GM10847 (cell line): Measurements from ENCODE around the gene TECPR2.

Experiments used
- POLR2A ChIP-seq: IDR thresholded peaks from 2 replicates; pipeline ENCODE4 v1.6.1; 2011; ENCODE audit not compliant: insufficient read length; ENCODE audit errors: extremely low read depth

Gene TECPR2

GRCh38 chr14:102451064-102451352 lies 88.3 kb downstream of the TECPR2 start:
- TF ChIP-seq POLR2A: no peak

GRCh38 chr14:102452302-102452701 lies 89.6 kb downstream of the TECPR2 start:
- no peak for TF ChIP-seq POLR2A

- no peak for TF ChIP-seq POLR2A
Measured at GRCh38 chr14:102454711-102455110, 92.0 kb downstream of the TECPR2 start.

DNA sequence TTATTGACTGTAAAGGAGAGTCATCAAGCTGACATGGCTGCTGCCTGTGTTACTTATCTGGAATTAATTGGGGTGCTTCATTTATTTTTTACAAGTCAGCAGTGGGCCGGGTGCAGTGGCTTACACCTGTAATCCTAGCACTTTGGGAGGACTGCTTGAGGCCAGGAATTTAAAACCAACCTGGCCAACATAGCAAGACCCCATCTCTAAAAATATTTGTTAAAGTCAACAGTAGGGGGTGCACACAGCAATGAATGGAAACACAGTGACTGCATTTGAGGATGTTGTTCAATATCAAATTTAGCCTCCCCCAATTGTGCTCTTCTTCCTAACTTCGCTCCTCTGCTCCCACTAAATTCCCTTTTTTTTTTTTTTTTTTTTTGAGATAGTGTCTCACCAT lies 94.8 kb downstream of the TECPR2 start:
- no peak for TF ChIP-seq POLR2A

GRCh38 chr14:102461490-102462338 lies 99.0 kb downstream of the TECPR2 start:
- no peak for TF ChIP-seq POLR2A

GRCh38 chr14:102462391-102462790 lies 99.7 kb downstream of the TECPR2 start:
- TF ChIP-seq POLR2A: no peak

DNA sequence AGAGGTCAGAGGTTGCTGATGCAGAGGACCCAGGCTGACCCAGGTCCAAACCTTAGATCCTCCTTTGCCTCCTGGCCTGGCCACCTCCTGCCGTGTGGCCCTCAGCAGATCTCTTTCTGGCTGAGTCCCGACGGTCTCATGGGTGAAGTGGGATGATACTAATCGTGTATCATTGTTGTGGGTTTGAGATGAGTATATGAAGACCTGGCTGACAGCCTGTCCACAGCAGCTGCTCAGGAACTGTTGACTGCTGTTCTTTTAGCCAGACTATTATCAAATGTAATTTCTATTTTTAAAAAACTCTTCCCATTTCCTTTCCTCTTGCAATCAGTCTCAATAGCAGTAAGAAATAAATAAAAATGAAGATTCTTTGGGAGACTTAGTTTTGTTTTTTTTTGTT lies 101.3 kb downstream of the TECPR2 start:
- TF ChIP-seq POLR2A: no peak

DNA sequence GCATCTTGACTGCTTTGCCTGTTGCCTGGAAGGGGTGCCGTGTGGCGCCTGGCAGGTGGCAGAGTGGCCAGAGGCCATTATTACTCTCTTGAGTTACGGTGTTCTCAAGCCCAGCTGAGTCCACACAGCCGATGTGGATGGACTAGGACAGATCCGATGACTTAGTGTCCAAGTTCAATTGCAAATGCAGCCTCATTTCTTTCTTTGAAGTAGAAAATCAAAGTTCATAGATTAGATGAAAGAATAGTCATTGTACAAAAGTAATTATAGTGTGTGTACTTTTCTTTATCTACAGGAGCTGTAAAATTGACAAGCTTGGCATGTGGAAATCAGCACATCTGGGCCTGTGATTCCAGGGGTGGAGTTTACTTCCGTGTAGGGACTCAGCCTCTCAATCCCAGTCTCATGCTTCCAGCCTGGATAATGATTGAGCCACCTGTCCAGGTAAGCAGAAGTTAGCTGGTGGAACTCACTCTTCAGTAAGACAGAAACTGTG lies 102.2 kb downstream of the TECPR2 start:
- TF ChIP-seq POLR2A: no peak

DNA sequence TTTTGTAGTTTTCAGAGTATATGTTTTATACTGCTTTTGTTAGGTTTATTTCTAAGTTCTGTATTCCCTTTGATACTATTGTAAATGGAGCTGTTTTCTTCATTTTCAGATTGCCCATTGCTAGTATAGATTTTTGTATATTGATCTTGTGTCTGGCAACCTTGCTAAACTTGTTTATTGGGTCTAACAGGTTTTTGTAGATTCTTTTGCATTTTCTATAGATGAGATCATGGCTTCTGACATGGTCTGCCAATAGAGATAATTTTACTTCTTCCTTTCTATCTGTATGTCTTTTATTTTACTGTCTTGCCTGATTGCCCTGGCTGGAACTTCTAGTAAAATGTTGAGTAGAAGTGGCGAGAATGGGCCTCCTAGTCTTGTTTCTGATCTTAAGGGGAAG lies 106.5 kb downstream of the TECPR2 start:
- no peak for TF ChIP-seq POLR2A

GRCh38 chr14:102471921-102472790 lies 109.4 kb downstream of the TECPR2 start:
- no peak for TF ChIP-seq POLR2A

DNA sequence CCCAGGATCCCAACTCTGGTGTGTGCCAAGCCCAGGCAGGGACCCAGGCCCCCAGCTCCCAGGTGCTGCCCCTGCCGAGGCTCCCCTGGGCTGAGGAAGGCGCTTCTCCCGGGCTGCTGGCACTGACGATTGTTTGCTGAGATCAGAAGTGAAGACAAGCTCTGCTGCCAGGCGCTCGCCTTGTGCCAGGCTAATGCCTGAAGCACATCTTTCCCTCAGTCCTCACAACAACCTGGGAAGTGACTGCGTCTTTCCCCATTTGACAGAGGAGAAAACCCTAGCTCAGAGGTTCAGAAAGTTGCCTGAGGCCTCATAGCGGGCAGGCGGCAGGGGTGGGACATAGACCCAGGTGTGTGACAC lies 110.0 kb downstream of the TECPR2 start:
- TF ChIP-seq POLR2A: no peak

DNA sequence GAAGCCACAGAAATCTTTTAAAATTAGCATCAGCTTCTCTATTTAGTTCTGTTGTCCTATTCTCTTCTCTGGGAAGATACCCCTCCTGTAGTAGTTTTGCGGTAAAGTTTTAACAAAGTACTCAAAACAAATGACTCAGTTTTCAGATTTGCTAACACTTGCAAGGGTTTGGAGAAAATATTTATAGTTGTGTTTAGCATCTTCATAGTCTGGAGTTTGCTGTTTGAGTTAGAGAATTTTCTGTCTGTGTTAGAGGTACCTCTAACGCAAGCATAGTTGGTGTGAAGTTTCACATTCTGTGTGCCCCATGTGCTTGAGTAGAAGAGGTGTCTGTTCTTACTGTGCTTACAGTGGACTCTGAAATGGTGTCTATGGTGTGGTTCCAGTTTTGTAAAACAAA lies 110.8 kb downstream of the TECPR2 start:
- no peak for TF ChIP-seq POLR2A

DNA sequence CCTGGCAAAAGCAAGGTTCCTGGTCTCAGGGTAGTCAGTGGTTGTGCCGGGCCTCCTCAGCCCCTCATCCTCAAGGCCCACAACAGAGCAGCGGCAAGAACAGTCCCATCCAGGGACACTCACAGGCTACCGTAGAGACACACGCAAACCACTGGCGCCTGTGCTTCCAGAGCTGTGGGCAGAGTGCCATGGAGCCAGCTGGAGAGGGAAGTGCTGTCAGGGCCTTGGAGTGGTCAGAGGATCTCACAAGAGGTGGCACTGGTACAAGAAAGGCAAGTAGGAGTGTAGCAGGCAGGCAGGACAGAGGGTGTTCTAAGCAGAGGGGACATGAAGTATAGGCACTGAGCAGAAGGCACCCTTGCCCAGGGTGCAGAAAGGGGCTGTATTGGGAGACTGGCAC lies 112.2 kb downstream of the TECPR2 start:
- TF ChIP-seq POLR2A: no peak

DNA sequence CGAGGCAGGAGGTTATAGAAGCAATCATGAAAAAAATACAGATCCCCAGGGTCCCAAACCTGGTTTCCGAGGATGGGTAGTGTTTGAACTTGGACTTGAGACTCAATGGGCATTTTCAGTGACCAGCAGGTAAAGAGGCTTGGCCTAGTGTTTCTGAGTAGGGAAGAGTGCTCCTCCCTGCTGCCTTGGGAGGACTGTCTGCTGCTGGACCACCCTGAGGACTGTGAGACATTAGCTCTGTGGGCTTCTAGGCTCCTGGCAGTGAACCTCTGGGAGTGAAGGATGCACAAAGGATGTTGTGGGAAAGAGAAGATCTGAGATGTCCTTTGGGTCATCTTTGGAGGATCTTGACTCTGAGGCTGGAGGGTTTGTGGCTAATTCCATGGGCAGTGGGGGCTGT lies 116.4 kb downstream of the TECPR2 start:
- no peak for TF ChIP-seq POLR2A

- no peak for TF ChIP-seq POLR2A
Measured at GRCh38 chr14:102479777-102480176, 117.0 kb downstream of the TECPR2 start.

- no peak for TF ChIP-seq POLR2A
Measured at GRCh38 chr14:102481371-102481770, 118.6 kb downstream of the TECPR2 start.
